HT-29 (cell line): ENCODE data around the gene LRRC37A3. TPM values are rescaled to one million over a fixed set of nuclear protein-coding genes. Genes with fewer than 3 reads are reported as not detected.
"Not testable (repeated sequence)": the region's sequence is repeated elsewhere in the genome, so short reads cannot be mapped to it uniquely, and the experiment has no call there.

Experiments
- DNase-seq: peaks from one replicate; pipeline ENCODE4 v3.0.0-alpha.2; 2015; ENCODE audit warnings: low spot score
- small RNA-seq: library from RNA; depleted of rRNA; stranded (forward); fragments of <200 nt; gene quantifications from one replicate; pipeline ENCODE3, GENCODE V24; 2014
- total RNA-seq: library from RNA; depleted of rRNA; stranded (reverse); fragments of >200 nt; shearing (Covaris generic); gene quantifications from 2 replicates; pipeline ENCODE4 v1.2.3, GENCODE V29; 2014; rRNA removed

The LRRC37A3 gene
- total RNA-seq, 1 experiment from 2014 or later = 5.5 TPM

- DNase-seq = not testable (repeated sequence)
These were observed 85.2 kb downstream of the LRRC37A3 start for GRCh38 chr17:64834060-64834459.

- not testable (repeated sequence) for DNase-seq
These were observed 88.6 kb downstream of the LRRC37A3 start for GRCh38 chr17:64830631-64831040.

- not testable (repeated sequence) for DNase-seq
These were observed 89.3 kb downstream of the LRRC37A3 start for GRCh38 chr17:64829824-64830630.

GRCh38 chr17:64829068-64829467, 90.2 kb downstream of the LRRC37A3 start:
- DNase-seq = not testable (repeated sequence)

- not testable (repeated sequence) for DNase-seq
These were observed 100.4 kb downstream of the LRRC37A3 start for GRCh38 chr17:64818904-64819303.

GRCh38 chr17:64815833-64816198, 103.5 kb downstream of the LRRC37A3 start:
- peak; percentile 14 for DNase-seq

- peak; percentile 19 for DNase-seq
These were observed 104.1 kb downstream of the LRRC37A3 start for GRCh38 chr17:64814993-64815832.

GRCh38 chr17:64808178-64808977, 110.9 kb downstream of the LRRC37A3 start:
- DNase-seq = peak; percentile 89

Small RNA genes lying within 50 kb of the gene (small RNA-seq; reads per million reads assigned to genes)
- not detected for gene AC037487.3
- gene AC103810.6 = not detected
- not detected for gene AC103810.7
- gene RDM1P4 = not detected
- not detected for gene RN7SL404P
- gene RNU7-115P = not detected

Other genes with a start within 250 kb of the LRRC37A3 start
- gene GNA13, start 137.3 kb upstream of the LRRC37A3 start, total RNA-seq = 12.0 and 12.5 TPM in 2 replicates
- 0.13 TPM in 1 of 2 replicates, not detected in the other for gene RGS9, start 217.9 kb upstream of the LRRC37A3 start, total RNA-seq